Ovary (tissue), 3 donors: ENCODE data around the gene GZMB.

Experiments
- CTCF ChIP-seq, 3 donors: fragments of 450-650 bp in 2 of 3; fragments of 200-600 bp in 1 of 3; IDR thresholded peaks; one replicate each; pipeline versions ENCODE4 v1.5.1 to v1.8.0; 2016 to 2022; ENCODE audit warnings: antibody characterized with exemption in 3 of 3, mild to moderate bottlenecking in 1 of 3
- EP300 ChIP-seq: sonication (generic); formaldehyde crosslinking; IDR thresholded peaks from one replicate; pipeline ENCODE4 v1.6.1; 2017; ENCODE audit warnings: antibody characterized with exemption
- POLR2A ChIP-seq: fragments of 450-650 bp; IDR thresholded peaks from one replicate; pipeline ENCODE4 v1.6.1; 2017; ENCODE audit warnings: antibody characterized with exemption, mild to moderate bottlenecking, moderate library complexity
- donor health status: DM: no; HTN: no; CAD: no.

- TF ChIP-seq CTCF (IDR thresholded peaks at IDR 0.05) (no peak), POLR2A (no peak), EP300 (no peak)
Measured at GRCh38 chr14:24606297-24606696, 27.7 kb downstream of the GZMB start.
